Stimulated activated naive CD4-positive, alpha-beta T cell (primary cell): Measurements from ENCODE around the gene TBCD.
"Not testable (repeated sequence)": the region's sequence is repeated elsewhere in the genome, so short reads cannot be mapped to it uniquely, and the experiment has no call there.

Source experiments
- DNase-seq, 6 experiments: peaks; one replicate each; lab custom pipeline; 2025; lab: John Stamatoyannopoulos, UW

The TBCD gene

GRCh38 chr17:82939621-82940135 is 187.8 kb downstream of the TBCD start:
- no peak for DNase-seq

GRCh38 chr17:82940226-82941020 is 188.6 kb downstream of the TBCD start:
- no peak for DNase-seq

- DNase-seq, result no peak
Measured at GRCh38 chr17:82941021-82942001, 189.4 kb downstream of the TBCD start.

GRCh38 chr17:82942166-82943130 is 190.6 kb downstream of the TBCD start:
- DNase-seq, result no peak

GRCh38 chr17:82943339-82943738 is 191.5 kb downstream of the TBCD start:
- DNase-seq, result no peak

GRCh38 chr17:82943751-82944150 is 191.9 kb downstream of the TBCD start:
- DNase-seq, result no peak

- no peak for DNase-seq
Measured at GRCh38 chr17:82944990-82945389, 193.1 kb downstream of the TBCD start.

- DNase-seq, result no peak
Measured at GRCh38 chr17:82946081-82946480, 194.2 kb downstream of the TBCD start.

- no peak for DNase-seq
Measured at GRCh38 chr17:82947051-82947991, 195.5 kb downstream of the TBCD start.

GRCh38 chr17:82948081-82948511 is 196.2 kb downstream of the TBCD start:
- DNase-seq, result no peak

GRCh38 chr17:82948957-82949356 is 197.1 kb downstream of the TBCD start:
- DNase-seq, result no peak

GRCh38 chr17:82949361-82949760 is 197.5 kb downstream of the TBCD start:
- no peak for DNase-seq

GRCh38 chr17:82949984-82950383 is 198.1 kb downstream of the TBCD start:
- DNase-seq, result no peak

- DNase-seq, result no peak
Measured at GRCh38 chr17:82950525-82951102, 198.7 kb downstream of the TBCD start.

GRCh38 chr17:82952019-82952418 is 200.2 kb downstream of the TBCD start:
- DNase-seq, result no peak

GRCh38 chr17:82955106-82955505 is 203.2 kb downstream of the TBCD start:
- not testable (repeated sequence) for DNase-seq

- DNase-seq, result not testable (repeated sequence)
Measured at GRCh38 chr17:82955627-82956026, 203.8 kb downstream of the TBCD start.

- no peak for DNase-seq
Measured at GRCh38 chr17:82956146-82956725, 204.4 kb downstream of the TBCD start.

GRCh38 chr17:82956726-82957468 is 205.0 kb downstream of the TBCD start:
- DNase-seq, result no peak
